HepG2 (cell line): Measurements from ENCODE around the gene STYXL2.

Experiments
- CTCF ChIP-seq: sonication (generic); formaldehyde crosslinking; IDR thresholded peaks from 2 replicates; pipeline ENCODE4 v1.5.0; 2020; ENCODE audit warnings: mild to moderate bottlenecking, missing genetic modification reagents, moderate library complexity
- NFYB ChIP-seq: sonication (generic); formaldehyde crosslinking; IDR thresholded peaks from 2 replicates; pipeline ENCODE4 v1.4.0; 2020; ENCODE audit warnings: missing genetic modification reagents
- ZFAT ChIP-seq: sonication (generic); formaldehyde crosslinking; conservative IDR thresholded peaks from 2 replicates; pipeline ENCODE4 v1.8.1; 2023; ENCODE audit warnings: missing genetic modification reagents, inconsistent platforms
- TF ChIP-seq, protein P1 (sequence below): sonication (generic); formaldehyde crosslinking; IDR thresholded peaks from 2 replicates; pipeline ENCODE4 v1.5.1; 2020; ENCODE audit warnings: mild to moderate bottlenecking, moderate library complexity, missing genetic modification reagents
- TF ChIP-seq, protein P2 (sequence below): IDR thresholded peaks from 2 replicates; pipeline ENCODE4 v1.6.1; 2016; ENCODE audit warnings: mild to moderate bottlenecking, missing biosample characterization, missing genetic modification reagents

DNA sequence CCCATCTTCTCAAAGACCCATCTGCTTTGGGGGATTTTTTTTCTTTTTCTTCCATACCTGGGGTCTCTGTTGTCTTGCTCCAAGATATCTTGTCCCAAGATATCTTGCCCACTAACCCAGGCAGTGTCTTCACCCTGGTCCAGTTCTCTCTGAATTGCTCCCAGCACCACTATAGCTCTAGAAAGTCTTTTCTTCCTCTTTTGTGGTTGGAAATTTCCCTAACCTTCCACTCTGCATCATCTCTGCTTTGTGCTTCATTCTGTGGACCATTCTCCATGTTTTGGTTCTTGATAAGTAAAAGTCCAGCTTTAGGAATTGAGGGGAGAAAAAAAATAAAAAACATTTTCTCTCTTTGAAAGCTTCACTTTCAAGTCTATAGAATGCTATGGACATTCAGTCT is 20.9 kb downstream of the STYXL2 start:
- TF ChIP-seq, protein P1, sequence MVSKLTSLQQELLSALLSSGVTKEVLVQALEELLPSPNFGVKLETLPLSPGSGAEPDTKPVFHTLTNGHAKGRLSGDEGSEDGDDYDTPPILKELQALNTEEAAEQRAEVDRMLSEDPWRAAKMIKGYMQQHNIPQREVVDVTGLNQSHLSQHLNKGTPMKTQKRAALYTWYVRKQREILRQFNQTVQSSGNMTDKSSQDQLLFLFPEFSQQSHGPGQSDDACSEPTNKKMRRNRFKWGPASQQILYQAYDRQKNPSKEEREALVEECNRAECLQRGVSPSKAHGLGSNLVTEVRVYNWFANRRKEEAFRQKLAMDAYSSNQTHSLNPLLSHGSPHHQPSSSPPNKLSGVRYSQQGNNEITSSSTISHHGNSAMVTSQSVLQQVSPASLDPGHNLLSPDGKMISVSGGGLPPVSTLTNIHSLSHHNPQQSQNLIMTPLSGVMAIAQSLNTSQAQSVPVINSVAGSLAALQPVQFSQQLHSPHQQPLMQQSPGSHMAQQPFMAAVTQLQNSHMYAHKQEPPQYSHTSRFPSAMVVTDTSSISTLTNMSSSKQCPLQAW (CRISPR knock-in tag), result no peak
- TF ChIP-seq ZFAT, result no peak
- no peak for TF ChIP-seq CTCF (CRISPR knock-in tag)
- TF ChIP-seq, protein P2, sequence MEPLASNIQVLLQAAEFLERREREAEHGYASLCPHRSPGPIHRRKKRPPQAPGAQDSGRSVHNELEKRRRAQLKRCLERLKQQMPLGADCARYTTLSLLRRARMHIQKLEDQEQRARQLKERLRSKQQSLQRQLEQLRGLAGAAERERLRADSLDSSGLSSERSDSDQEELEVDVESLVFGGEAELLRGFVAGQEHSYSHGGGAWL (CRISPR knock-in tag), result no peak
- TF ChIP-seq NFYB (CRISPR knock-in tag), result no peak
